Transverse colon (tissue), 3 donors: ENCODE data around the gene PLCB1.

Experiments
- EP300 ChIP-seq: sonication (generic); formaldehyde crosslinking; IDR thresholded peaks from one replicate; pipeline ENCODE4 v1.6.1; 2017; ENCODE audit warnings: antibody characterized with exemption, low read depth
- POLR2A ChIP-seq: fragments of 450-650 bp; IDR thresholded peaks from one replicate; pipeline ENCODE4 v1.6.1; 2016; ENCODE audit warnings: antibody characterized with exemption, mild to moderate bottlenecking, moderate library complexity
- TF ChIP-seq, protein P1 (sequence below), 5 experiments: fragments of 200-600 bp in 3 of 5; fragments of 450-650 bp in 2 of 5; sonication (generic) in 3 of 5; IDR thresholded peaks; 1 replicate in 2 of 5; 2 replicates in 3 of 5; pipeline ENCODE4 v1.5.1; 2016 to 2017; ENCODE audit warnings: antibody characterized with exemption in 5 of 5, inconsistent platforms in 3 of 5, mild to moderate bottlenecking in 2 of 5, moderate library complexity in 1 of 5

DNA sequence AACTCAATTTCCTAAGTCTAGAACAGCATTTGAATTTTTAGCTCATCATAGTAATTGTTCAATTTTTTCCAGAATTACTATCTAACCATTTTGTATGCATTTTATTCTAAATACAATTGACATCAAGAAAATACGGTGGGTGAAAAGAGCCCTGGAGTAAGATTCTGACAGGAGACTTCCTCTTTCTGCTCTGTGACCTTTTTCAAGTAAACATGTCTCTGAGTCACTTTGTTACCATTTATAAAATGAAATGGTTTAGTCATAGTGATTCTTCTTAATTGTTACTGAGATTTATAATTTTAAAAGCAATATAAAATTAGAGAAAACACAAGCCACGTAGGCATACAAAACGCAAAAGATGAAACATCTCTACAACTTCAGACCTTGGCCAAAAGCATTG is 80.2 kb downstream of the PLCB1 start:
- TF ChIP-seq POLR2A (no peak), EP300 (no peak)
- TF ChIP-seq, protein P1, sequence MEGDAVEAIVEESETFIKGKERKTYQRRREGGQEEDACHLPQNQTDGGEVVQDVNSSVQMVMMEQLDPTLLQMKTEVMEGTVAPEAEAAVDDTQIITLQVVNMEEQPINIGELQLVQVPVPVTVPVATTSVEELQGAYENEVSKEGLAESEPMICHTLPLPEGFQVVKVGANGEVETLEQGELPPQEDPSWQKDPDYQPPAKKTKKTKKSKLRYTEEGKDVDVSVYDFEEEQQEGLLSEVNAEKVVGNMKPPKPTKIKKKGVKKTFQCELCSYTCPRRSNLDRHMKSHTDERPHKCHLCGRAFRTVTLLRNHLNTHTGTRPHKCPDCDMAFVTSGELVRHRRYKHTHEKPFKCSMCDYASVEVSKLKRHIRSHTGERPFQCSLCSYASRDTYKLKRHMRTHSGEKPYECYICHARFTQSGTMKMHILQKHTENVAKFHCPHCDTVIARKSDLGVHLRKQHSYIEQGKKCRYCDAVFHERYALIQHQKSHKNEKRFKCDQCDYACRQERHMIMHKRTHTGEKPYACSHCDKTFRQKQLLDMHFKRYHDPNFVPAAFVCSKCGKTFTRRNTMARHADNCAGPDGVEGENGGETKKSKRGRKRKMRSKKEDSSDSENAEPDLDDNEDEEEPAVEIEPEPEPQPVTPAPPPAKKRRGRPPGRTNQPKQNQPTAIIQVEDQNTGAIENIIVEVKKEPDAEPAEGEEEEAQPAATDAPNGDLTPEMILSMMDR (IDR thresholded peaks at IDR 0.05) = no peak
